OCI-M1 (cell line): ENCODE results near the gene LAMA1.
"Not testable (repeated sequence)": the region's sequence is repeated elsewhere in the genome, so short reads cannot be mapped to it uniquely, and the experiment has no call there.

Source experiments
- DNase-seq: peaks from one replicate; lab custom pipeline; 2025; lab: John Stamatoyannopoulos, UW

Gene LAMA1

DNA sequence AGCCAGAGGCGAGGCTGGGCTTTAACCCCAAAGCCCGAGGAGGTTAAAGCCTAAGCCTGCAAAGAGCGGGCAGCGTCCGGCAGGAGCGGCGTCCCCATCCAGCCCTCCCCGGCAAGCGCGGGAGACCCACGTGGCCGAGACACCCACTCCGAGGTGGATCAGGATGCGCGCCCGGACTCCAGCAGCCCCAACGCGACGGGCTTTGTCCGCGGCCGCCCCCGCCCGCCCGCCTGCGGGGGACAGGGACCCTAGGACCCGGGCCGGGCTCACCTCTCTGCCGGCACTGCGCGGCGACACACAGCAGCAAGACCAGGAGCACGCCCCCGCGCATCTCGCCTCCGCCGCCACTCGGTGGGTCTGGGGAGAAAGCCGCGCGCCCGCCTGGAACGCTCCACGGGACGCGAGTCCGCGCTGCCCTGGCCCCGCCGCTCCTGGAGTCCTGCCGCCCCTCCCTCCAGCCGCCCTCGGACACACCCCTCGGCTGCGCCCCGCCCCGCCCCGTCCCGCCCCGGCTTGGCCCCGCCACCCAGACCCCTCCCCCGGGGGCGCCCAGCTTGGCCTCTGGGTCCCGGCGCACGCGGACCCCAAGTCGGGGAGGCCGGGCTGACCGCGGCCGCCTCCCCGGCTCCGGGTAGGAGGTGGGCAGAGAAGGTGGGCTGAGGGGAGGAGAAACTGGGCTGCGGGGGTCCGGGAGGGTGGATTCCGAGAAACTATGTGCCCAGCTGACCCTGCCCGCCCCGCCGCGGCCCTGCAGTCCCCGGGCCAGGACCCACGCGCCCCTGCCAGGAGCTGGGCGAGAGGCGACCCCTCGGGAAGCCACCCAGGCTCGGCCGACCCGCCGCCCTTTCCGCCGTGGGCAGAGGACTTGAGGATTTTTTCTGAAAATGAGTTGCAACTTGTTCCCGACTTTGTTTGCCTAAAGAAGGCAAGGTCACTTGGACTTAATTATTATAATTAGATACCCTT is at the start of gene LAMA1:
LAMA1 (minus strand) TSS at position 408 of the 966 bp plus-strand sequence; CDS start at position 331, 77 bp downstream.
- no peak for DNase-seq

GRCh38 chr18:7165846-7166393 is 48.3 kb upstream of the LAMA1 start:
- DNase-seq, result no peak

DNA sequence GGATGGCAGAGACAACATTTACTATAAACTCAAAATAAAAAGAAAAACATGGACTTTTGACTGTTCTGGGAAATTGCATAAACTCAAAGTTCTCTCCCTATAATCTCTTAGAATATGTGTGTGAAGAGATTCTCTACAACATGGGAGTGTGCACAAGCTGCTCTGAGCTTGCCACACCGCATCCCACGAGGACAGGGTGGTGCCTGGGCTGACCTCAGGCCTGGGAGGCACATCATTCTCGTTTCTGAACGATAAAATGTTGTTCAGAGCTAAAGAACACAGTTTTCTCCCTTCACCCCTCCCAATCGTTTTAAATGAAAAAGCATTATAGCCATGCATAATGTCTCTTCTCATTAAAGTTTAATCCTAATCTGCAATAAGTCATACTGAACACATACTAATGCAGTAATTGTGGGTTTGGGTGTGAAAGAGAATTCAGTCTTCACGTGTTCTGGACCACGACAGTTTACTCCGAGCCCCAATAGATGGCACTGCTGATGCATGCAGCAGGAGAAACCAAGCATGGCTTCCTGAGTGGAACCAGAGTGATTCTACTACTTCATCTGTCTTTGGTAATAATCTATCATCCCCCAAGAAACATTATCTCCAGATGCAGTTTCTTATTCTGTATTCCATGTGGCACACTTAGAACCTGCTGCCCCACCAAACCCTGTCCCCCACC is 46.9 kb upstream of the LAMA1 start:
- peak; percentile 5 for DNase-seq

DNA sequence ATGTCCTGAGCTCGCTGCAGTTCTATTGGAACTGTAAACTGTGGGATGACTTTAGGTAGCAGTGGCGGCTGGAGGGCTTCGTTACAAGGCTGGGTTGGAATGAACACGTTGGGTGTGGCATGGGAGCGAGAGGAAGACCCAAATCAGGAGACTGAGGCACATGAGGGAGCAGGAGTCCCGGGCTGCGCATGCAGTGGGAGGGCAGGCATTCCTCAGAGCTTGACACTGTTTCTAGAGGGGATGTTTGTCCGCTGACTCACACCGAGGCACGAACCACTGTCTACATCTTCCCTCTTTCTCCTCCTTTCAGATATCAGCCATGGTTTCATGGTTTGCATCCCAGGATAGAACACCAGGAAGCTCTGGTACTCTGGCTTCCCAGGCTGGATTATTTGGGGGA is 40.6 kb upstream of the LAMA1 start:
- no peak for DNase-seq

- DNase-seq, result peak; percentile 3
Observed at GRCh38 chr18:7157760-7158159, 40.2 kb upstream of the LAMA1 start.

DNA sequence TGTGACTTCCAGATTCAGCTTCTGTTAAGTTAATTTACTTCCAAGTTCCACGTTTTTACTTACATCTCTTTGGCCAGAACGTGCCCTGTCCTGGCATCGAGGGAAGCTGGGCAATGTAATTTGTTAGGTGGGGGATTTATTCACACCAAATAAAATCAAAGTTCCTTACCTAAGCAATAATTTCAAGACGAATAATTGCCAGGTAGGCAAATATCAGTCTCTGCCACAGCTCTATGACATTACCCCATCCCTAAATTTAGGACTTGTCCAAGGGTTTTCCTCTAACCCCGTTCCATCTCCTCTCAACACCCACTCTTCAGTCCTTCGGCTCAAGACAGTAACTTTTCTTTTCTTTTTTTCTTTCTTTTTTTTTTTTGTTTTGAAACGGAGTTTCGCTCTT is 38.3 kb upstream of the LAMA1 start:
- no peak for DNase-seq

- DNase-seq, result no peak
Observed at GRCh38 chr18:7155092-7155491, 37.5 kb upstream of the LAMA1 start.

- DNase-seq, result no peak
Observed at GRCh38 chr18:7152440-7152839, 34.8 kb upstream of the LAMA1 start.

GRCh38 chr18:7147399-7147798 is 29.8 kb upstream of the LAMA1 start:
- DNase-seq, result peak; percentile 13

- no peak for DNase-seq
Observed at GRCh38 chr18:7146067-7146466, 28.5 kb upstream of the LAMA1 start.

DNA sequence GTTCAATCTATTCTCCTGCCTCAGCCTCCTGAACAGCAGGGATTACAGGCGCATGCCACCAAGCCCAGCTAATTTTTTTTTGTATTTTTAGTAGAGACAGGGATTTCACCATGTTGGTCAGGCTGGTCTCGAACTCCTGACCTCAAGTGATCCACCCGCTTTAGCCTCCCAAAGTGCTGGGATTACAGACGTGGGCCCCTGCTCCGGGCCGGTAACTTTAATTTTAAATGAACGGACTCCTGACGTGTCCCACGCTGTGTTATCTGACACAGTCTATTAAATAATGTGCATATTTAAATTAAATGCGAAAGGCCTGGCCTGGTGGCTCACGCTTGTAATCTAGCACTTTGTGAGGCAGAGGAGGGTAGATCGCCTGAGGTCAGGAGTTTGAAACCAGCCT is 27.3 kb upstream of the LAMA1 start:
- not testable (repeated sequence) for DNase-seq

DNA sequence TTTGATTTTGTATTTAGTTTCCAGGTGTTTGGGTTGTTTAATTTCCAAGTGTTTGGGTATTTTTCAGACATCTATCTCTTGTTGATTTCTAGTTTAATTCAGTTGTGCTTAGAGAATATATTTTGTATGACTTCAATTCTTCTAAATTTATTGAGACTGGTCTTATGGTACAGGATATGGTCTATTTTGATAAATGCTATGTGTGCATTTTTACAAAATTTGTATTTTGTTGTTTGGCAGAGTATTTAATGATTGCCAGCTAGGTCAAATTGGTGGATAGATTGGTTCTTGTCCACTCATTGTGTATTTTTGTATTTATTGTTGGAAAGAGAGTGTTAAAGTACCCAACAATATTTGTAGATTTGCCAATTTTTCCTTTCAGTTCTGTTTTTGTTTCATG is 23.7 kb upstream of the LAMA1 start:
- DNase-seq, result no peak

- no peak for DNase-seq
Observed at GRCh38 chr18:7139409-7139808, 21.8 kb upstream of the LAMA1 start.

- no peak for DNase-seq
Observed at GRCh38 chr18:7133181-7133580, 15.6 kb upstream of the LAMA1 start.

DNA sequence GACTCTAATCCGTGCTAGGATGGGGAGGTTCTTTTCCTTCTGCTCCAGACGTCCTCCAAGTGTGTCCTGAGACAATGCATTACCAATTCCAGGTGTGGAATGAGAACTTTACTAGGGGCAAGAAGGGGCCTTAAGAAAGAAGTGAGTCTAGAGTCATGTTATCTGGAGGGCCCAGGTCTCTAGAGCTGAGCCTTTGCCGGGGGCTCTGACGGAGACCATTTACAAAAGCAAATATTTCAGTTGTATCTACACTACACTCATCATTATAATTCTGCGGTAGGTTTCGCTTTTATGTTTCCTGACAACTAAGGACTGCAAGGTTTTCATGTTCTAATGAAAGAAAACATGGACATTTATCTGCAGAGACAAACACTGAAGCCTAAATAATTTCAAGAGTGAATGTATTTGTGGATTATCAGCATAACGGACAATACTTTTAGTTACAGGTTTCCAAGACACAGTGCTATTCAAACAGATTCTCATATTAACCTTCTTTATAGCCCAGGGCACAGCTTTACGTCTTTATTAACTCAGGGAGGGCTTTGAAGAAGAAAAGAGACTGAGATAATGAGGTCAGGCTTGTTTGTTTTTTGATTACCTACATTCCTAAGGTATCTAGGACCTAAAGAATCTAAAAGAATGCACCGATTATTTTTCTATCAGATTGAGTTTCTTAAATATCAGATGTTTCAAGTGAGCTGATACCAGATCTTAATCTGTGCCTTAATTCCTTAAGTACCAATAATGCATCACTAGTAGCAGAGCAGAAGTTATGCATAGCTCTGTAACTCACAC is 15.0 kb upstream of the LAMA1 start:
- no peak for DNase-seq

DNA sequence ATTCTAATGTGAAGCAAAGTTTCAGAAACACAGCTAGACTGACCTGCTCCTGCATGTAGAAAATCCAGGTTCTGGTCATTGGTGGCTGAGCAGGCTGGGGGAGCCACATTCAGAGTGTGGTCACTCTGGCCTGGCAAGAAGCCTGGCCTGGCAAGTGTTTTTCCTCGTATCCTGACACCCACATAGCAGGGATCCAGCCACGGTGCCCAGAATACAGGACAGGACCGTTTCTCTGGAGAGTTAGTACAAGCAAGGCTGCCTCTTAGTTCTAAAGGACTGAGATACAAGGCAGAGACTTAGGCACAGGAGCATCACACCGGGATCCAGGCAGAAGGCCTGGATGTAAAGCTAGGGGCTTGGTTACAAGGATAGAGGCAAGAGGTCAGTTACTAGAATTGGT is 4.8 kb upstream of the LAMA1 start:
- no peak for DNase-seq

DNA sequence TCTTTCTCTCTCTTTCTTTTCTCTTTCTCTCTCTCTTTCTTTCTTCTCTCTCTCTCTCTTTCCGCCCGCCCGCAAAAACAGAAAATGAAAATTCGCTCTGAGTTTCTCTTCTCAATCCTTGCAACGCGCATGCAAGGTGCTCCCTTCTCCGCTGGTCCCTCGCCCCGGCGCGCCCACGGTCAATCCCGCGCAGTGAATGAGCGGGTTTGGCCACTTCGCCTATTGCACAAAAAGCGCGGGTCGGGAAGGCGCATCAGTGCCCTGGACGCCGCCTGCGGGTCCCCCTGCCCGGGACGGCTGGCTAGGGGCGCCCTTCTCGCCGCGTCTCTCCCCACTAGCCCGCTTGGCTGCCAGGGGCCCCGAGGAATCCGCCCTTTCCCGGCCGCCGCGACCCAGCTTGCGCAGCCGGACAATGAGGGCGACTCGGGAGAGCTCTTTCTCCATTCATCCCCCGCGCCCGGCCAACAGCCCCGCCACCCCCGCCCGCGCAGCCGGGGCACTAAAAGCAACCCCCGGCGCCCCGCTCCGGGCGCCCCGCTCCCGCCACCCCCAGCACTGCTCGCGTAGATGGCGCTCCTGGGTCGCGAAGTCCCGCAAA is 706 bp downstream of the LAMA1 start:
- DNase-seq, result no peak

DNA sequence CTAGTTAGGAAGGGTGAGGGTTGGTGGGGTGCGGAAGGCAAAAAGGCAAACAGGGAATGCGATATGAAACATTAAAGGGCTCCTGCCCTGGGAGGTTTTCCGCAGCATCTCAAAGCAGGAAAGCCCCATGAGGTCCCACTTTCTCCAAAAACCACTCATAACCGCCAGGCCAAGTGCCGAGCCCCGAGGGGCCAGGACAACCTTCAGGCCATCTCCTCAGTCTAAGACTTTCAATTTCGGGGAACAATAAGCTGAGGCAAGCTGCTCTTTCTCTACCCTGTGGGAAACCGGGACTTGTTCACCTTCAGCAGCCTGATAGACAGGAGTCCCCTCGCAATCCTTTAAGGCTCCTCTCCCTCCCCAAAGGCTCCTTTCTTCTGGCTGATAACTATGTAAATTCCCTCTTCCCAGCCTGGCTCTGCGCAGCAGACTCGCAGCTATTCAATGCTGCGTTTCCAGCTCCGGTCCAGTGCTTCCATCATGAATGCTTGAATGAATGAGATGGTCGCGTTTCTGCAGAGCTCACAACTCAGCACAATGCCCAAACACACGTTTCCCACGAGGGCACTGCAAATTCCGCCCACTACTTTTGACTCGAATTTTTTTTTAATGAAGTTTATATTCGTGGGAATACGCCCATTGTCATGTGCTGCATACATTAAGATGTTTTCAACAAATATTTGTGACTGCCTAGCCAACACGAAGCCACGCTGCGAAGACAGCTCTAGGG is 1.4 kb downstream of the LAMA1 start:
- no peak for DNase-seq

DNA sequence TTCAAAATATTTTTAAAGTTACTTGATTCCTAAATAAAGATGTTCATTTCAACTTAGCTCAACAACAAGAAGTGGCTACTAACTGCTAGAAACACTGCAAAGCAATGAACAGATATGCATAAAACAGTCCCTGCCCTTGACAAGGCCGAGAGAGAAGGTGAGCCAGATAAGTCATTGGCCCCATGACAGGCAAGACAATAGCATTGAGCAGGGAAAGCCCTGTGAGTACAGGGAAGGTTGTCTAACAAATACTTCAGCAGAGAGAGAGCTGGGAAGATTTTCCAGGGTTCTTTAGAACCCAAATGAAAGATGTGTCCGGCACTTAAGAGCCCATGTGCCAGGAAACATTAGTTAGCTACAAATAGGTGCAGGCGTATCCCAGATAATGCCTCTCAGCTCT is 4.7 kb downstream of the LAMA1 start:
- DNase-seq, result no peak

- no peak for DNase-seq
Observed at GRCh38 chr18:7111134-7111533, 6.5 kb downstream of the LAMA1 start.

- no peak for DNase-seq
Observed at GRCh38 chr18:7105943-7106342, 11.7 kb downstream of the LAMA1 start.
